ENCODE data around the gene PLAA.

DNA sequence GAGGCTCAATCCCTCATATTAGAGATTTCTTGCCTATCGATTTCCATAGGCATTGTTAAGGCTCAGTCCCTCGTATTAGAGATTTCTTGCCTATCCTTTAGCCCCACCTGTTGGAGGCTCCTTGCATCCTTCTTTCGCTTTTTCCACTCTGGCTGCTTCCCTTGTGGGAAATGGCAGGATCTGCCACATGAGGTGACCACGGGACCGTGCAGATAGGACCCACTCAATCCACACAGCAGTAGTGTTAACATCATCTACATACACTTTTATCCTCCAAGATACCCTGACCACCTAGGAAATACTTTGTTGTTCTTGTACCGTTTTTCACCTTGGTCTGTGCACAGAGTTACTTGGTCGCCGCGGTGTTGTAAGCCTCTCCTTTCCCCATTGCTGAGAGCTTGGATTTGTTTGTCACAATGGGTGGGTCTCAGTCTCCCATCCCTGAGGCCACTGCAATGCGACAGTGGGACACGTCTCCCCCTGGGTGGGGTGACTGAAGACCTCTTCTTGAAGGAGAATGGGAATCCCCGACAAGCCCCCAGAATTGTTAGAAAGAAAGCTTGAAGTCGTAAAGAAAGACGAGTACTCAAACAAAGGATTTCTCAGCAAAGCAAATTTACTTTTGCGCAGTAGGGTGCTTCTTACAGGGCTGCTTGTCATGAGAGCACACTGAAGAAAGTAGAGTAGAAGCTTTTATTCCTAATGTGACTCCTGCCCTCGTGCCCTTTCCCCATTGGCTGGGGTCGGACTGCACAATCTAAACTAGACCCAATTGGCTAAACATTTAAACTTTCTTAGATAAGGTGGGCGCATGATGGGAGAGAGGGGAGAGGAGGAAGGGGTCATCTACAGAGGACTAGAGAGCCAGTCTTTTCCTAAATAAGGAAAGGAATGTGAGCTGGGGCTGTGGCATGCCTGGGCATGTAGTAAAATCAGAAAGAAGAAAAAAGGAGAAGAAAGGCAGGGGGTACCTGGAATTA, 29.0 kb upstream of the PLAA start:
- TF ChIP-seq GATA2 (IDR thresholded peaks at IDR 0.05; ENCODE audit: low read depth, low read length) (no peak), GATA3 (IDR thresholded peaks at IDR 0.05; ENCODE audit: low read depth, low read length) (no peak)
